ENCODE data around the gene ARL2.

The ARL2 gene

GRCh38 chr11:65045061-65045460 lies 31.1 kb downstream of the ARL2 start:
- no peak for DNase-seq

GRCh38 chr11:65045728-65046127 lies 31.8 kb downstream of the ARL2 start:
- no peak for DNase-seq

- no peak for DNase-seq
Measured at GRCh38 chr11:65047581-65048422, 33.8 kb downstream of the ARL2 start.

- DNase-seq: no peak
Measured at GRCh38 chr11:65051398-65051858, 37.5 kb downstream of the ARL2 start.

GRCh38 chr11:65053827-65054508 lies 40.0 kb downstream of the ARL2 start:
- no peak for DNase-seq

- no peak for DNase-seq
Measured at GRCh38 chr11:65055538-65055937, 41.6 kb downstream of the ARL2 start.

- DNase-seq: no peak
Measured at GRCh38 chr11:65056999-65057398, 43.0 kb downstream of the ARL2 start.

GRCh38 chr11:65057526-65057925 lies 43.6 kb downstream of the ARL2 start:
- no peak for DNase-seq

GRCh38 chr11:65058012-65058411 lies 44.1 kb downstream of the ARL2 start:
- DNase-seq: no peak

- no peak for DNase-seq
Measured at GRCh38 chr11:65058419-65059054, 44.6 kb downstream of the ARL2 start, which contains the start of gene NAALADL1. TSS of gene NAALADL1 (minus strand) at chr11:65058553. CDS start at chr11:65058521, 32 bp downstream.

GRCh38 chr11:65059523-65059922 lies 45.6 kb downstream of the ARL2 start:
- DNase-seq: no peak

- DNase-seq: no peak
Measured at GRCh38 chr11:65059959-65060824, 46.2 kb downstream of the ARL2 start.

- DNase-seq: no peak
Measured at GRCh38 chr11:65060913-65061408, 47.0 kb downstream of the ARL2 start.

- no peak for DNase-seq
Measured at GRCh38 chr11:65063532-65063931, 49.6 kb downstream of the ARL2 start.

GRCh38 chr11:65064847-65065240 lies 50.9 kb downstream of the ARL2 start:
- no peak for DNase-seq

- no peak for DNase-seq
Measured at GRCh38 chr11:65065851-65066250, 51.9 kb downstream of the ARL2 start.

GRCh38 chr11:65066315-65066714 lies 52.4 kb downstream of the ARL2 start:
- no peak for DNase-seq

- no peak for DNase-seq
Measured at GRCh38 chr11:65066805-65067291, 52.9 kb downstream of the ARL2 start.

- no peak for DNase-seq
Measured at GRCh38 chr11:65067446-65067845, 53.5 kb downstream of the ARL2 start.

- DNase-seq: no peak
Measured at GRCh38 chr11:65069217-65069616, 55.3 kb downstream of the ARL2 start.
